HG03439 (cell line): ENCODE data around the gene MCUR1.

Experiments
- ATAC-seq: cut with Tn5 transposase; IDR thresholded peaks from one replicate; pipeline ENCODE4 v1.9.1; 2021; ENCODE audit warnings: mild to moderate bottlenecking, moderate library complexity; ENCODE audit not compliant: unreplicated experiment

MCUR1 gene

DNA sequence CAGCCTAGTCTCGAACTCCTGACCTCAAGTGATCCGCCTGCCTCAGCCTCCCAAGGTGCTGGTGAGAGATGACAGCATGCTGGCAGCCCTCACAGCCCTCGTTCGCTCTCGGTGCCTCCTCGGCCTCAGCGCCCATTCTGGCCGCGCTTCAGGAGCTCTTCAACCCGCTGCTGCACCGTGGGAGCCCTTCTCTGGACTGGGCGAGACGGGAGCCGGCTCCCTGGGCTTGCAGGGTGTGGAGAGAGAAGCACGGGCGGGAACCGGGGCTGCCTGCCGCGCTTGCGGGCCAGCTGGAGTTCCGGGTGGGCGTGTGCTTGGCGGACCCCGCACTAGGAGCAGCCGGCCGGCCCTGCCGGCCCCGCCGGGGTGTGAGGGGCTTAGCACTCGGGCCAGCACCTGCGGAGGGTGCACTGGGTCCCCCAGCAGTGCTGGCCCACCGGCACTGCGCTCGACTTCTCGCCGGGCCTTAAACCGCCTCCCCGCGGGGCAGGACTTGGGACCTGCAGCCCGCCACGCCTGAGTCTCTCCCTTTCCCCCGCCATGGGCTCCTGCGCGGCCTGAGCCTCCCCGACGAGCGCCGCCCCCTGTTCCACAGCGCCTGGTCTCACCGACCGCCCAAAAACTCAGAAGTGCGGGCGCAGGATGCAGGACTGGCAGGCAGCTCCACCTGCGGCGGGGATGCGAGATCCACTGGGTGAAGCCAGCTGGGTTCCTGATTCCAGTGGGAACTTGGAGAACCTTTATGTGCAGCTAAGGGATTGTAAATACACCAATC, 71.2 kb downstream of the MCUR1 start:
- no peak for ATAC-seq

DNA sequence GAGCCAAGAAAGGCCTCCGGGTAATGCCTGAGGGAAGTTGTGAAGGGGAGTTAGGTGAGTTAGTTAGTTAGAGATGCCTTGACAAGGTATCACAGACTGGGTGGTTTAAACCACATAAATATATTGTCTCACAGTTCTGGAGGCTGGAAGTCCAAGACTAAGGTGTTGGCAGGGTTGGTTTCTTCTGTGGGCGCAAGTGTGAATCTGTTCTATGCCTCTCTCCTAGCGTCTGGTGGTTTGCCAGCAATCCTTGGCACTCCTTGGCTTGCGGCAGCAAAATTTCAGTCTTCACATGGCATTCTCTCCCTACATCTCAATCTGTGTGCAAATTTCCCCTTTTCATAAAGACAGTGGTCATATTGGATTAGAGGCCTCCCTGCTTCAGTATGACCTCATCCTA, 73.0 kb downstream of the MCUR1 start:
- ATAC-seq: no peak
